Loucy (cell line): ENCODE data around the gene HOXA6.

Experiments
- EZH2phosphoT487 ChIP-seq: fragments of 200-600 bp; IDR thresholded peaks from 2 replicates; pipeline ENCODE4 v1.6.1; 2018; ENCODE audit warnings: antibody characterized with exemption, mild to moderate bottlenecking, moderate library complexity, borderline replicate concordance
- TF ChIP-seq, protein P1 (sequence below): fragments of 200-600 bp; sonication (generic); conservative IDR thresholded peaks from 2 replicates; pipeline ENCODE4 v1.5.1; 2014; ENCODE audit warnings: mild to moderate bottlenecking, antibody characterized with exemption, low read length

DNA sequence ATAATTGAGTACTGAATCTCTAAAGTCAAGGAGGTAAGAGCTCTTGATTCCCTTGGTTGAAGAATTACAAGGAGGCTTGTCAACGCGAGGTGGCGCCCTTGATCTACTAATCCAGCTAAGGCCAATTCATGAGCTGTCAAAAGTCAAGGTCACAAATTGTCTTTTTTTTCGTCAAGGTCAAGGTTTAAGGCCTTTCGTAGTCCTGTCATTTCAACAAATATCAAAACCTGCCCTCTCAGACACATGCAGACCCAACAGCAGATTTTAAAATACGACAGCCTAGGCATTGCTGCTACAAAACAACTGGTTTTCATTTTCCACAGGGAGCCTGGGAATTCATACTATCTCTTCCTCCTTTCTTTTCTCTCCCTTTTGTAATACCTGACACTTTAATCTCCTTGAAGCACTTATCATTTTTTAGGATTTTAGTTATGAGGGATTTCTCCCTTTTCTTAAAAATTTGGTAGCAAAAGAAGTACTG lies 48.8 kb upstream of the HOXA6 start:
- TF ChIP-seq, protein P1, sequence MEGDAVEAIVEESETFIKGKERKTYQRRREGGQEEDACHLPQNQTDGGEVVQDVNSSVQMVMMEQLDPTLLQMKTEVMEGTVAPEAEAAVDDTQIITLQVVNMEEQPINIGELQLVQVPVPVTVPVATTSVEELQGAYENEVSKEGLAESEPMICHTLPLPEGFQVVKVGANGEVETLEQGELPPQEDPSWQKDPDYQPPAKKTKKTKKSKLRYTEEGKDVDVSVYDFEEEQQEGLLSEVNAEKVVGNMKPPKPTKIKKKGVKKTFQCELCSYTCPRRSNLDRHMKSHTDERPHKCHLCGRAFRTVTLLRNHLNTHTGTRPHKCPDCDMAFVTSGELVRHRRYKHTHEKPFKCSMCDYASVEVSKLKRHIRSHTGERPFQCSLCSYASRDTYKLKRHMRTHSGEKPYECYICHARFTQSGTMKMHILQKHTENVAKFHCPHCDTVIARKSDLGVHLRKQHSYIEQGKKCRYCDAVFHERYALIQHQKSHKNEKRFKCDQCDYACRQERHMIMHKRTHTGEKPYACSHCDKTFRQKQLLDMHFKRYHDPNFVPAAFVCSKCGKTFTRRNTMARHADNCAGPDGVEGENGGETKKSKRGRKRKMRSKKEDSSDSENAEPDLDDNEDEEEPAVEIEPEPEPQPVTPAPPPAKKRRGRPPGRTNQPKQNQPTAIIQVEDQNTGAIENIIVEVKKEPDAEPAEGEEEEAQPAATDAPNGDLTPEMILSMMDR: peak; percentile 88
- no peak for TF ChIP-seq EZH2phosphoT487
